WTC11 (cell line): ENCODE measurements around the gene ESRRA. TPM values are rescaled to one million over a fixed set of nuclear protein-coding genes. Genes with fewer than 3 reads are reported as not detected.

Experiments
- ATAC-seq: fragments of 200-7000 bp; cut with Tn5 transposase; 2 replicates; pipeline ENCODE4 v1.10.0; 2021; ENCODE audit warnings: mild to moderate bottlenecking, moderate library complexity
- CTCF ChIA-PET: fragments of 300-600 bp; sonication (Branson Sonifier 250); formaldehyde crosslinking; loops from one replicate; lab custom pipeline; 2021; ENCODE audit warnings: antibody characterized with exemption; lab: Charles Lee
- POLR2A ChIA-PET: fragments of 350-600 bp; sonication (Branson Sonifier 250); formaldehyde crosslinking; loops from one replicate; lab custom pipeline; 2021; ENCODE audit warnings: antibody characterized with exemption; lab: Charles Lee
- DNase-seq: peaks from one replicate; pipeline ENCODE4 v3.0.0; 2021; ENCODE audit warnings: low spot score
- H3K27ac Mint-ChIP-seq: 2 replicates; pipeline ENCODE4 v1.8.0; 2021; ENCODE audit warnings: mixed read lengths
- H3K27me3 Mint-ChIP-seq: 2 replicates; pipeline ENCODE4 v1.8.0; 2021; ENCODE audit warnings: low read depth, mild to moderate bottlenecking, moderate library complexity, mixed read lengths
- H3K36me3 Mint-ChIP-seq: 2 replicates; pipeline ENCODE4 v1.8.0; 2021; ENCODE audit warnings: mixed read lengths
- H3K4me1 Mint-ChIP-seq: 2 replicates; pipeline ENCODE4 v1.8.0; 2022; ENCODE audit warnings: mixed read lengths
- H3K4me3 Mint-ChIP-seq: 2 replicates; pipeline ENCODE4 v1.8.0; 2021; ENCODE audit warnings: mild to moderate bottlenecking, moderate library complexity, mixed read lengths
- H3K9me3 Mint-ChIP-seq: 2 replicates; pipeline ENCODE4 v1.8.0; 2021; ENCODE audit warnings: mixed read lengths
- ATF1 ChIP-seq: sonication (generic); formaldehyde crosslinking; IDR thresholded peaks from 2 replicates; pipeline ENCODE4 v1.8.1; 2023; ENCODE audit warnings: mild to moderate bottlenecking, moderate library complexity, missing genetic modification reagents
- ATF3 ChIP-seq: sonication (generic); formaldehyde crosslinking; conservative IDR thresholded peaks from 2 replicates; pipeline ENCODE4 v1.8.1; 2022; ENCODE audit warnings: mild to moderate bottlenecking, missing genetic modification reagents
- ETV6 ChIP-seq: sonication (generic); formaldehyde crosslinking; IDR thresholded peaks from 2 replicates; pipeline ENCODE4 v1.8.1; 2022; ENCODE audit warnings: mild to moderate bottlenecking, missing genetic modification reagents
- JAZF1 ChIP-seq: fragments of 250-450 bp; sonication (Bioruptor Pico); IDR thresholded peaks from 2 replicates; pipeline ENCODE4 v1.9.0; 2021; ENCODE audit warnings: moderate library complexity, mild to moderate bottlenecking, inconsistent platforms
- NR3C1 ChIP-seq: sonication (generic); formaldehyde crosslinking; conservative IDR thresholded peaks from 2 replicates; pipeline ENCODE4 v1.8.1; 2023; ENCODE audit warnings: low read depth, mild to moderate bottlenecking, missing genetic modification reagents
- TCF7 ChIP-seq: sonication (generic); formaldehyde crosslinking; IDR thresholded peaks from 2 replicates; pipeline ENCODE4 v1.8.0; 2022; ENCODE audit warnings: mild to moderate bottlenecking, low read depth, missing genetic modification reagents, moderate library complexity
- TEAD4 ChIP-seq: sonication (generic); formaldehyde crosslinking; IDR thresholded peaks from 2 replicates; pipeline ENCODE4 v1.8.0; 2022; ENCODE audit warnings: mild to moderate bottlenecking, missing genetic modification reagents
- ZBTB43 ChIP-seq: sonication (generic); formaldehyde crosslinking; IDR thresholded peaks from 2 replicates; pipeline ENCODE4 v1.8.1; 2023; ENCODE audit warnings: mild to moderate bottlenecking, missing genetic modification reagents
- ZNF138 ChIP-seq: sonication (generic); formaldehyde crosslinking; conservative IDR thresholded peaks from 2 replicates; pipeline ENCODE4 v1.8.1; 2022; ENCODE audit warnings: mild to moderate bottlenecking, moderate library complexity, missing genetic modification reagents
- total RNA-seq: library from RNA; stranded (reverse); gene quantifications from 3 replicates; pipeline ENCODE4 v1.2.3, GENCODE V29; 2021
- TF ChIP-seq, protein P1 (sequence below): fragments of 250-450 bp; sonication (Bioruptor Pico); IDR thresholded peaks from 2 replicates; pipeline ENCODE4 v2.1.2; 2022; ENCODE audit warnings: mild to moderate bottlenecking, moderate library complexity
- TF ChIP-seq, protein P2 (sequence below): sonication (generic); formaldehyde crosslinking; IDR thresholded peaks from 2 replicates; pipeline ENCODE4 v1.8.1; 2023; ENCODE audit warnings: mild to moderate bottlenecking, missing genetic modification reagents, moderate library complexity
- TF ChIP-seq, protein P3 (sequence below): sonication (generic); formaldehyde crosslinking; IDR thresholded peaks from 2 replicates; pipeline ENCODE4 v1.8.1; 2023; ENCODE audit warnings: mild to moderate bottlenecking, missing genetic modification reagents, borderline replicate concordance

The ESRRA gene
- total RNA-seq, 1 experiment from 2014 or later, result 81.9 TPM

- TF ChIP-seq, protein P1, sequence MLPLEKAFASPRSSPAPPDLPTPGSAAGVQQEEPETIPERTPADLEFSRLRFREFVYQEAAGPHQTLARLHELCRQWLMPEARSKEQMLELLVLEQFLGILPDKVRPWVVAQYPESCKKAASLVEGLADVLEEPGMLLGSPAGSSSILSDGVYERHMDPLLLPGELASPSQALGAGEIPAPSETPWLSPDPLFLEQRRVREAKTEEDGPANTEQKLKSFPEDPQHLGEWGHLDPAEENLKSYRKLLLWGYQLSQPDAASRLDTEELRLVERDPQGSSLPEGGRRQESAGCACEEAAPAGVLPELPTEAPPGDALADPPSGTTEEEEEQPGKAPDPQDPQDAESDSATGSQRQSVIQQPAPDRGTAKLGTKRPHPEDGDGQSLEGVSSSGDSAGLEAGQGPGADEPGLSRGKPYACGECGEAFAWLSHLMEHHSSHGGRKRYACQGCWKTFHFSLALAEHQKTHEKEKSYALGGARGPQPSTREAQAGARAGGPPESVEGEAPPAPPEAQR (CRISPR knock-in tag), result no peak
- TF ChIP-seq, protein P2, sequence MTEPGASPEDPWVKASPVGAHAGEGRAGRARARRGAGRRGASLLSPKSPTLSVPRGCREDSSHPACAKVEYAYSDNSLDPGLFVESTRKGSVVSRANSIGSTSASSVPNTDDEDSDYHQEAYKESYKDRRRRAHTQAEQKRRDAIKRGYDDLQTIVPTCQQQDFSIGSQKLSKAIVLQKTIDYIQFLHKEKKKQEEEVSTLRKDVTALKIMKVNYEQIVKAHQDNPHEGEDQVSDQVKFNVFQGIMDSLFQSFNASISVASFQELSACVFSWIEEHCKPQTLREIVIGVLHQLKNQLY (CRISPR knock-in tag), result no peak
- TF ChIP-seq ZBTB43 (CRISPR knock-in tag) (no peak), ZNF138 (CRISPR knock-in tag) (no peak), ATF3 (CRISPR knock-in tag) (no peak), ATF1 (CRISPR knock-in tag) (no peak)
- TF ChIP-seq, protein P3, sequence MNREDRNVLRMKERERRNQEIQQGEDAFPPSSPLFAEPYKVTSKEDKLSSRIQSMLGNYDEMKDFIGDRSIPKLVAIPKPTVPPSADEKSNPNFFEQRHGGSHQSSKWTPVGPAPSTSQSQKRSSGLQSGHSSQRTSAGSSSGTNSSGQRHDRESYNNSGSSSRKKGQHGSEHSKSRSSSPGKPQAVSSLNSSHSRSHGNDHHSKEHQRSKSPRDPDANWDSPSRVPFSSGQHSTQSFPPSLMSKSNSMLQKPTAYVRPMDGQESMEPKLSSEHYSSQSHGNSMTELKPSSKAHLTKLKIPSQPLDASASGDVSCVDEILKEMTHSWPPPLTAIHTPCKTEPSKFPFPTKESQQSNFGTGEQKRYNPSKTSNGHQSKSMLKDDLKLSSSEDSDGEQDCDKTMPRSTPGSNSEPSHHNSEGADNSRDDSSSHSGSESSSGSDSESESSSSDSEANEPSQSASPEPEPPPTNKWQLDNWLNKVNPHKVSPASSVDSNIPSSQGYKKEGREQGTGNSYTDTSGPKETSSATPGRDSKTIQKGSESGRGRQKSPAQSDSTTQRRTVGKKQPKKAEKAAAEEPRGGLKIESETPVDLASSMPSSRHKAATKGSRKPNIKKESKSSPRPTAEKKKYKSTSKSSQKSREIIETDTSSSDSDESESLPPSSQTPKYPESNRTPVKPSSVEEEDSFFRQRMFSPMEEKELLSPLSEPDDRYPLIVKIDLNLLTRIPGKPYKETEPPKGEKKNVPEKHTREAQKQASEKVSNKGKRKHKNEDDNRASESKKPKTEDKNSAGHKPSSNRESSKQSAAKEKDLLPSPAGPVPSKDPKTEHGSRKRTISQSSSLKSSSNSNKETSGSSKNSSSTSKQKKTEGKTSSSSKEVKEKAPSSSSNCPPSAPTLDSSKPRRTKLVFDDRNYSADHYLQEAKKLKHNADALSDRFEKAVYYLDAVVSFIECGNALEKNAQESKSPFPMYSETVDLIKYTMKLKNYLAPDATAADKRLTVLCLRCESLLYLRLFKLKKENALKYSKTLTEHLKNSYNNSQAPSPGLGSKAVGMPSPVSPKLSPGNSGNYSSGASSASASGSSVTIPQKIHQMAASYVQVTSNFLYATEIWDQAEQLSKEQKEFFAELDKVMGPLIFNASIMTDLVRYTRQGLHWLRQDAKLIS (CRISPR knock-in tag), result no peak
- TF ChIP-seq, all 79 proteins: peak for 0
Measured at GRCh38 chr11:64276653-64277431, 28.5 kb upstream of the ESRRA start (continued).

DNA sequence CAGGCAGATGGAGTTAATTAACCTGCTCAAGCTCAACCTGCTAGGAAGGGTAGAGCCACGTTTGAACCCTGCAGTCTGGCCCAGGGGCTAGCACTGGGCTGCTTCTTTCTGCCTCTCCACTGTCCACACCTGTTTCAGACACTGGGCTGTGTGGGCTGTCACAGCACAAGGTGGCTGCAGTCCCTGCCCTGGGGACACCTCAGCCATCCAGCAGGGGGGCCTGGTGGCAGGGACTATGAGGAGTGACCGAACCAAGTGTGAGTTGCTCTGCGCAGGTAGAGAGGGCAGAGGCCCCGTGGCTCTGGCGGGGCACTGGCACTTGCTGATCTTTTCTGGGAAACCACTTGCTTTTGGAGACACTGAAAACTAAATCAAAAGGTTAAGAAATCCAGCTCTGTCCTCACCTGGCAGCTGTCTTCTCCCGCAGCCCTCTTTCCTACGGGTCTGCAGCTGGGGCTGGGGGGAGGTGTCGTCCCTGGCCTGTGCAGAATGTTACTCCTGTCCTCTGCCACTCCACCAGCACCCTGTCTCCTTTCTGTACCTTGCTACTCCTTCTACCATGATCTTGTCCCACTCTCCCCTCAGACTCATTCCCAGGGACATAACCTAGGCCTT, 26.6 kb upstream of the ESRRA start:
- Mint-ChIP-seq H3K27ac (peak overlapping the region; percentile 12; the same call in 1 of the 2 replicates), H3K4me1 (peaks cover 19% of the 10 kb centered on the region), H3K27me3 (no peaks in the 10 kb centered on the region), H3K36me3 (peaks cover 12% of the 10 kb centered on the region), H3K9me3 (no peaks in the 10 kb centered on the region), H3K4me3 (no peak overlapping the region)
- ChIA-PET POLR2A (no interaction called here), CTCF (interaction anchor here (0.6 to 4.0 kb wide), 8 partner anchors 8 to 441 kb away, joined by 3 to 24 read pairs (median 4); partner anchors contain the start of genes CATSPERZ, ESRRA, KCNK4 and PLCB3)
- no peak for TF ChIP-seq ETV6 (CRISPR knock-in tag)
- TF ChIP-seq TCF7 (CRISPR knock-in tag), result no peak
- TF ChIP-seq JAZF1 (CRISPR knock-in tag), result no peak
- TF ChIP-seq NR3C1 (CRISPR knock-in tag), result no peak
- TF ChIP-seq TEAD4 (CRISPR knock-in tag), result no peak
- DNase-seq (no peak), ATAC-seq (no peak)
